ENCODE results near the gene CCDC13.

The CCDC13 gene

GRCh38 chr3:42732196-42732828, 40.7 kb downstream of the CCDC13 start:
- DNase-seq: no peak

GRCh38 chr3:42731476-42732195, 41.4 kb downstream of the CCDC13 start:
- DNase-seq: no peak

- DNase-seq: no peak
Measured at GRCh38 chr3:42730706-42731420, 42.2 kb downstream of the CCDC13 start.

- DNase-seq: no peak
Measured at GRCh38 chr3:42730294-42730693, 42.8 kb downstream of the CCDC13 start.

- DNase-seq: no peak
Measured at GRCh38 chr3:42729404-42730145, 43.5 kb downstream of the CCDC13 start.

GRCh38 chr3:42728668-42729364, 44.2 kb downstream of the CCDC13 start:
- DNase-seq: no peak

- DNase-seq: no peak
Measured at GRCh38 chr3:42728056-42728455, 45.0 kb downstream of the CCDC13 start.

GRCh38 chr3:42725454-42725853, 47.6 kb downstream of the CCDC13 start:
- no peak for DNase-seq

- no peak for DNase-seq
Measured at GRCh38 chr3:42723219-42723618, 49.8 kb downstream of the CCDC13 start.

All from left hindlimb (tissue), 1 donor.